GM18873 (cell line): Measurements from ENCODE around the gene C1orf146.
"Not testable (repeated sequence)": the region's sequence is repeated elsewhere in the genome, so short reads cannot be mapped to it uniquely, and the experiment has no call there.

ENCODE experiments used
- ATAC-seq: cut with Tn5 transposase; IDR thresholded peaks from one replicate; pipeline ENCODE4 v1.9.1; 2021; ENCODE audit warnings: mild to moderate bottlenecking, moderate library complexity, moderate number of reproducible peaks; ENCODE audit not compliant: unreplicated experiment, low FRiP score

C1orf146 gene

DNA sequence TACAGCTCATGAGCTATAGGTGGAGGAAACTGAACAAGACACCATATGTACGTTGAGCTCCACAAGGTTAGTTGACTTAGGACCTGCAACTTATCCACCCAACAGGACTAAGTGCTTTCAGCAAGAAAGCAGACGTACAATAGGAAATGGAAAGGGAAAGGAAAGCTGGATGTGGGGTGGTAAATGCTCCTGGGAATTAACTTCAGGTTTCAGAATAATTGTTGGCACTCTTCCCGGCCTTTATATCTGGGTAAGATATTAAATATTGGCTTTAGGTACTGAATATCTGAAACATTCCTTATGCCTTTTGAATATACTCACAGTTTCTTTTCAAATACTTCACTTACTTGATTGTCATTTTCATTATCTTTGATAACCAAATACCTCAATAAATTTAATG, 44.8 kb downstream of the C1orf146 start:
- no peak for ATAC-seq

- no peak for ATAC-seq
Observed at GRCh38 chr1:92273039-92273438, 55.3 kb downstream of the C1orf146 start.

- ATAC-seq = no peak
Observed at GRCh38 chr1:92274939-92275338, 57.2 kb downstream of the C1orf146 start.

GRCh38 chr1:92276082-92276481, 58.4 kb downstream of the C1orf146 start:
- ATAC-seq = no peak

DNA sequence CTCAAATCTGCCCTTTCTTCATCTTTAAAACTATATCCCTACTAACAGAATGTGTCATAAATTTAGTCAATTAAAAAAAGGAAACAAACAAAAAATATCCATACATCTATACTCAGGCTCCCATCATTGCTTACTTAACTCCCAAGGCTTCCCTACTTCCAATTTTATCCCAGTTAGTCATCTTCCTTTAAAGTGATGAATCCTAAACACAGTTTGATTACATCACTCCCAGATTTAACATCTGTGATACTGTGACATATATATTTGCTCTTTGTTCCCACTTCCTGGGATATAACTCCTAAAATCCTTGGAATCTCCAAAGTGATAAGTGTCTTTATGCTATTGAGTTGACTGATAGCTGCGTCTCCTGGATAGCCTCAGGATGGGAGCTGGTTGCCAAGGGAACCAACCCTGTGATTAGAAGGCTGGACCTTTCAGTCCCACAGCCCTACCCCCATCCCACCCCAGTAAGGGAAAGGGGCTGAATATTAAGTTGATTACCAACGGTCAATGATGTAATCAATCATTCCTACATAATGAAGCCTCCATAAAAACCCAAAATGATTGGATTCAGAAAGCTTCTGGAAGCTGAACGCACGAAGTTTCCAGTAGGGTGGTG, 59.5 kb downstream of the C1orf146 start:
- no peak for ATAC-seq

DNA sequence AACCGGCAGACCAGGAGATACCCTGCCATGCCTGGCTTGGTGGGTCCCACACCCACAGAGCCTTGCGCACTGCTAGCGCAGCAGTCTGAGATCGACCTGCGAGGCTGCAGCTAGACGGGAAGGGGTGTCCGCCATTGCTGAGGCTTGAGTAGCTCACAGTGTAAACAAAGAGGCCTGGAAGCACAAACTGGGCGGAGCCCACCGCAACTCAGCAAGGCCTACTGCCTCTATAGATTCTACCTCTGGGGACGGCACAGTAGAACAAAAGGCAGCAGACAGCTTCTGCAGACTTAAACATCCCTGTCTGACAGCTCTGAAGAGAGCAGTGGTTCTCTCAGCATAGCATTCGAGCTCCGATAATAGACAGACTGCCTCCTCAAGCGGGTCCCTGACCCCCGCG, 62.1 kb downstream of the C1orf146 start:
- ATAC-seq = not testable (repeated sequence)

GRCh38 chr1:92281411-92281810, 63.7 kb downstream of the C1orf146 start:
- ATAC-seq = not testable (repeated sequence)

GRCh38 chr1:92291372-92291999, 73.8 kb downstream of the C1orf146 start:
- ATAC-seq = no peak
